Measurements from ENCODE around the gene DOCK10. TPM values are rescaled to one million over a fixed set of nuclear protein-coding genes. Genes with fewer than 3 reads are reported as not detected.

DOCK10 gene
- total RNA-seq, 2 donors from 2014 or later, result 2.0 to 3.4 TPM

GRCh38 chr2:225008935-225009334, 33.3 kb downstream of the DOCK10 start:
- Histone ChIP-seq H3K36me3 (replicated peaks in 1 of 2; ENCODE audit: insufficient read depth in 1 of 2, low read depth in 2 of 2) (no peaks in the 10 kb centered on the region), H3K9me3 (no peaks in the 10 kb centered on the region), H3K27ac (no peak overlapping the region), H3K4me3 (no peak overlapping the region), H3K27me3 (no peaks in the 10 kb centered on the region), H3K4me1 (peaks cover 4% of the 10 kb centered on the region)
- no peak for DNase-seq
- intact Hi-C loops (cut with DNase I), result no loop called here
- 46 to 48% methylated on average over 5 of the region's 5 CpGs for WGBS, 2 donors
- no peak for ATAC-seq
- TF ChIP-seq POLR2A (IDR thresholded peaks at IDR 0.05), result no peak
- TF ChIP-seq CTCF (IDR thresholded peaks at IDR 0.05), result peak in 1 of 7 experiments; percentile 8

- intact Hi-C loops (cut with DNase I), result no loop called here
- DNase-seq (no peak), ATAC-seq (no peak)
- TF ChIP-seq CTCF (IDR thresholded peaks at IDR 0.05) (no peak), POLR2A (IDR thresholded peaks at IDR 0.05) (no peak)
- H3K27me3 ChIP-seq, result no peaks in the 10 kb centered on the region
- no peak overlapping the region for H3K4me3 ChIP-seq
- H3K9me3 ChIP-seq, result no peaks in the 10 kb centered on the region
- WGBS, 2 donors, result 26 to 47% methylated on average over 3 of the region's 3 CpGs
- no peak overlapping the region for H3K27ac ChIP-seq
- no peaks in the 10 kb centered on the region for H3K36me3 ChIP-seq (replicated peaks in 1 of 2; ENCODE audit: insufficient read depth in 1 of 2, low read depth in 2 of 2)
- peaks cover under 1% of the 10 kb centered on the region for H3K4me1 ChIP-seq
These were observed 34.0 kb downstream of the DOCK10 start for GRCh38 chr2:225008179-225008856.

DNA sequence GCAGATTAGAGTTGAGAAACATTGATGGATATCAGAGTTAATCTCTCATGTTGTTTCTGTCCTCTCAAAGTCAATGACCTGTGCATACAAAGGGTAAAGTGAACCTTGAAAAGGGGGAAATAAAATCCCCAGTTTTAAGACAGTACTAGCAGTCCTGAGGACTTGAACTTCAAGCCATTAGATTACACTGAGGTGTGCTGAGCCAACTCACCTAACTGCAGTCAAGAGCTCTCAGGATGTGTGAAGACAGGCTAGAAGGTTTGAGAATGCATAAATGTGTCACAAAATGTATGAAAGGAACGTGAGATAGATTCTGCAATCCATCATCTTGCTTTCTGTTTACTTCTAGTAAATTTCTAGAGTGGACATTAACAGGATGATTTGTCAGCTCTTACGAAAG, 35.5 kb downstream of the DOCK10 start:
- TF ChIP-seq CTCF (IDR thresholded peaks at IDR 0.05), result no peak
- TF ChIP-seq POLR2A (IDR thresholded peaks at IDR 0.05), result no peak
- ATAC-seq (no peak), DNase-seq (no peak)
- H3K27me3 ChIP-seq, result no peaks in the 10 kb centered on the region
- intact Hi-C loops (cut with DNase I), result no loop called here
- WGBS, 2 donors, result 40 to 53% methylated on average over 2 of the region's 2 CpGs
- H3K9me3 ChIP-seq, result no peaks in the 10 kb centered on the region
- H3K4me1 ChIP-seq, result no peaks in the 10 kb centered on the region
- H3K4me3 ChIP-seq, result no peak overlapping the region
- H3K27ac ChIP-seq, result no peak overlapping the region
- H3K36me3 ChIP-seq (replicated peaks in 1 of 2; ENCODE audit: insufficient read depth in 1 of 2, low read depth in 2 of 2), result no peaks in the 10 kb centered on the region

GRCh38 chr2:225004597-225004996, 37.7 kb downstream of the DOCK10 start:
- 22 to 34% methylated on average over 2 of the region's 2 CpGs for WGBS, 2 donors

More at GRCh38 chr2:225004597-225004996, 37.7 kb downstream of the DOCK10 start:
- no peaks in the 10 kb centered on the region for H3K9me3 ChIP-seq
- intact Hi-C loops (cut with DNase I), result no loop called here
- H3K4me3 ChIP-seq, result no peak overlapping the region
- DNase-seq, result no peak
- H3K36me3 ChIP-seq (replicated peaks in 1 of 2; ENCODE audit: insufficient read depth in 1 of 2, low read depth in 2 of 2), result no peaks in the 10 kb centered on the region
- ATAC-seq, result no peak
- H3K4me1 ChIP-seq, result no peaks in the 10 kb centered on the region
- TF ChIP-seq POLR2A (IDR thresholded peaks at IDR 0.05) (no peak), CTCF (IDR thresholded peaks at IDR 0.05) (no peak)
- H3K27ac ChIP-seq, result no peak overlapping the region
- no peaks in the 10 kb centered on the region for H3K27me3 ChIP-seq
